HG02798 (cell line): Measurements from ENCODE around the gene ABHD2.

Experiments used
- ATAC-seq: cut with Tn5 transposase; IDR thresholded peaks from one replicate; pipeline ENCODE4 v1.9.1; 2021; ENCODE audit warnings: mild to moderate bottlenecking; ENCODE audit not compliant: unreplicated experiment, poor library complexity

Gene ABHD2

DNA sequence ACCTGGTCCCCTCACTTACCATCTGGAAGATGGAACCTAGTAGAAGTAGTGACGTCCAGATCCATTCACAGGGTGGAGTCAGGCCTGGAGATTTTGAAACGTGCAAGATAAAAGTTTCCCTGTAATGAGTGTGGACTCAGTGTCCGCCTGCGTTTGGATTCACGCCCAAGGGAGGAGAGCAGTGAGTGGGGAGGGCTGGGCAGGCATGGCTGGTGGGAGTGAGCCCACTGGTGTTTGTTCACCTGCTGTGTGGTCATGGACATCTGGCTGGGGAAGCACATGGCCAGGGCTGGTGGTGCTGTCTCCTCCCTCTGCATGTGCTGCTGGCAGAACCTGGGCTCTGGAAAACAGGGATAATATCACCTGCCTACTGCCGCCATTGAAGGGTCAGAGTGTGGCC is 96.1 kb downstream of the ABHD2 start:
- no peak for ATAC-seq

DNA sequence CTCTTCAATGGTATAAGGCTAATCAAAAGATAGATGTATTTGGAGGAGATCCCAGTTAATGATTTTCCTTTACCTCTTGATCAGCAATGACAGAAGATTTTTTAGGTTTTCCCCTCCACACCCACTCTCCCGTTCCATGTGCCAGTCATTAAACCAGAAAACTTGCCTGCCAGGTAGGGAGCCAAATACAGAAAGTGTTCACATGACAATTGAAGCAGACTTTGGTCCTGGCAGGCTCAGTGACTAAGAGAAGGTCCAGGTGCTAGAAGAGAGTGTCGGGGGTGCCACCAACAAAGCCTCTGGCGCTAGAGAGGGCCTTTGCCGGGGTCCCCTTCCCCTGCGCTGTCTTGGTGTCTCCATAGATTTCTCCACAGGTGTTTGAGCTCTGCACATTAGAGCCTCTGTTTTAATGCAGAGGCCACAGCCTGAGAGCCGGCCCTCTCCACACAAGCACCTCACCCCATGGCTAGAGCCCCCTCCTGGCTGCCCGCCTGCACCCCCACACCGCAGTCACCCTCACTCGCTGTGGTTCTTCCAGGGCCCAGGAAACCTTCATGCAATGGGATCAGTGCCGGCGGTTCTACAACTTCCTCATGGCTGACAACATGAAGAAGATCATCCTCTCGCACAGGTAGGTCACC is 96.8 kb downstream of the ABHD2 start:
- no peak for ATAC-seq

DNA sequence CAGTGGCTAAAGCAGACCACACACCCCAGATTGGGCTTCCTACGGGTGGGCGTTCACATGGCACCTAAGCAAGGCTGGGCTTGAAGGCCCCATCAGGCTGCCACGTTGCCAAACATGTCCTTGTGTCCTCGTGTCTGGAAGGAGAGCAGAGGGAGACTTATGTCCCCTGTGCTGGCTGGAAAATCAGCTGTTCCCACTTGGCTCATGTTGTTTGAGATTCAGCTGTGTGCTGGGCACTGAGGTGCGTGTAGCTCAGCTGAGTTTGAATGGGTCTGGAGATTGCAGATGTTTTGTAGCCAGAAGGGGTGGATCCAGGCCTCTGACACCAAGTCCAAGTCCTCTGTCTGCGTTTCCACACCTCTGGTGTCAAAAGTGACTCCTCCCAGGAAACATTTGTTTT is 98.5 kb downstream of the ABHD2 start:
- no peak for ATAC-seq

DNA sequence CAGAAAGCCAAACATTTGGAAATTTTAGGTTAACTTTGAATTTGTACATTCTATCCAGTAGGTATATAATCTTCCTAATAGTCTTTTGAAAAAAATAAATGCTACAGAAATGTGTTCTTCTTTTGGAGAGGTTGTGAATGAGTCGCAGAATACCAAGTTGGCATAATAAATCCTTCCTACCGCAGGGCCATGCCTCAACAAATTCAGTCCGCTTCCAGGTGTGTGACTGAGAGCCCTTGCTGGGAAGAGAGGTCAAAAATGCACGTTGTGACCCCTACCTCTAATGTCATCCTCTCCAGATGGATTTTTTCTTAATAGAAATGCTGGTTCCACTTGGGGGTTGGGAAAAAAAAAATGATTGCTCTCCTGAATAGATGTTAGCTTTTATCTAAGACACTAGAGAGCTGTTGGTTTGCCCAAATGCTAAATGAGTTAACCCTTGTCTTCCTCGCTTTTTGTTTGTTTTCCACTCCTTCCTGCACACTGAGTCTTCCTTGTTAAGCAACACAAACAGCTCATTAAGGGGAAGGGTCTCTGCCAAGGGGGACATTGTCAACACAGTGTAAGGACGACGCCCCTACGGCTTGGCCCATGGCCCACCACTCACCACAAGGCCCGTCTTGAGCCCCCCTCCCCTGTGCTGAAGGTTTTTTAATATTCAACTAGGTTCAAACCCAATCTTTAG is 99.2 kb downstream of the ABHD2 start:
- no peak for ATAC-seq

DNA sequence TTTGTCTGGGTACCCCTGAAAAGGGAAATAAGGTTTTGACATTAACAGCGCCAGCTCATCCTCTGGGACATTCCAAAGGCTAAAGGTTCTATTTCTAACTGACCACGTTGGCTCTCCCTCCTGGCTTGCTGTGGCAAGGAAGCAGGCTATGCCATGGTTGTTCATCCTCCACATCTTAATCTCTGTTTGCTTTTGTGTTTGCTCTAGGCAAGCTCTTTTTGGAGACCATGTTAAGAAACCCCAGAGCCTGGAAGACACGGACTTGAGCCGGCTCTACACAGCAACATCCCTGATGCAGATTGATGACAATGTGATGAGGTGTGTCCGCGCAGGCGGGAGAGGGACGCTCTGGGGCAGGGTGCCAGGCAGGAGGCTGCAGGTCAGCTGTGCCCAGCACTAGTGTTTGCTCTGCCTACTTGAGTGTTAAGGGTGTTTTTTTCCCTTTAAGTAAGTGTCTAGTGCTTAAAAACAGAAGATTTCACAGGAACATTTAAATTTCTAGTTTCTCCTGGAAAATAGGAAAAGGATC is 99.8 kb downstream of the ABHD2 start:
- ATAC-seq = no peak

DNA sequence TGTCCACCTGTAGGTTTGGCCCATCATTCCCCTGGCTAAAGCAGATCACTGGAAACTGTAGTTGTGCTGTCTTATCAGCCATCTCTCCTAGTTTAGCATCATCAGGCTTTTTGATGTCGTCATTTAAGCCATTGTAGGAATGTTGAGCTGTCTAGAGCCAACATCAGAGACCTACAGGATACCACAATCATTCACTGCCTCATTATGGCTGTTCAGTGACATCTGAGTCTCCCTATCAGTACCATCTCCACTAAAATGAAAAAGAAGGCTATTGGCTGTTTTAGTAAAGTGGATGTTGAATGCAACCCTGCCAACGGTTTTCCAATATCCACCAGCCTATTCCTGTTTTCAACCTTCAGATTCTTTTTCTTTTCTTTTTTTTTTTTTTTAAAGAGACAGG is 103.9 kb downstream of the ABHD2 start:
- no peak for ATAC-seq

DNA sequence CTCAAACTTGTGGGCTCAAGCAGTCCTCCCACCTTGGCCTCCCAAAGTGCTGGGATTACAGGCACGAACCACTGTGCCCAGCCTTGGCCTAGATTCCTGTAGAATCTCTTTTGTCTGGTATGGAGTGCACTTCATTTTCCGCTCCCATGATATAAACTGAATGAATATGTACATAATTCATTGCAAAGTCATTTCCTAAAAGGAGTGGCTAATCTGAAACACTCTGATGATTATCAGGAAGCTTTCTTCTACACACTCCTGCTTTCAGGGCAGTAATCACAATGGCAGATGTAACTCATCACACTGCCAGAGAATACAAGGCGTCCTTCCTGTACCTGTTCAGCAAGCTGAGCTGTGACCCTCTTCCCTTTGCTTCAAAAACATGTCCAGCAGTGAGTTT is 104.5 kb downstream of the ABHD2 start:
- ATAC-seq = no peak

DNA sequence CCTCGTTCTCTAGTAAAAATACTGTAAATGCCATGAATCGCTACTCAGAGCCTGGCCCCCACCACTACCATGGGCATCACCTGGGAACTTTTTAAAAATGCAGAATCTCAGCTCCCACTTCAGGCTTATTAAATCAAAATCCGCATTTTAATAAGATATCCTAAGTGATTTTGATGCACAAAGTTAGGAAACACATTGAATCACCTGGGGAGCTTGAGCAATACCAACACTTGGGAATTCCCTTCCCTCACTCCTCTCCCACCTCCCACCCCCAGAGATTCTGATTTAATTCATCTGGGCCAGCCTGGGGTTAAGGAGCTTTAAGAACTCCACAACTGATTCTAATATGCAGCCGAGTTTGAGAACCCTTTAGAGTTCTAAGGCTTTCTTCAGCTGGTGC is 106.4 kb downstream of the ABHD2 start:
- no peak for ATAC-seq

DNA sequence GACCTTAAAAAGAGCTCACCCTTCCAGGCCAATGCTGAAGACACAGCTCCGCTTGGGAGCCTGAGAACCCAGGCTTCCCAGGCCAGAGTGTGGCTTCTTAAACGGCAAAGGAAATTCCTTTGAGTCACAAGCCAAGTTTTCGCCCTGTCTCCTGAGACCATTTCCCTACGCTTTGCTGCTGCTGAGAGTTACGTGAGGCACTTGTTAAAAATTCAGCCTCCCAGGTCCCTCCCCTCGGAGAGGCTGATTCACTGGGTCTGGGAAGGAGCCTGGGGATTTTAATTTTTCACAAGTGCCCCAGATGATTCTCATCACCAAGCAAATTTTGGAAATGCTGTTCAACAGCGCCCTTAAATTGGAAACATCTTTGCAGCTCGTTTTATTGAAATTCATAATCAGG is 107.6 kb downstream of the ABHD2 start:
- no peak for ATAC-seq

DNA sequence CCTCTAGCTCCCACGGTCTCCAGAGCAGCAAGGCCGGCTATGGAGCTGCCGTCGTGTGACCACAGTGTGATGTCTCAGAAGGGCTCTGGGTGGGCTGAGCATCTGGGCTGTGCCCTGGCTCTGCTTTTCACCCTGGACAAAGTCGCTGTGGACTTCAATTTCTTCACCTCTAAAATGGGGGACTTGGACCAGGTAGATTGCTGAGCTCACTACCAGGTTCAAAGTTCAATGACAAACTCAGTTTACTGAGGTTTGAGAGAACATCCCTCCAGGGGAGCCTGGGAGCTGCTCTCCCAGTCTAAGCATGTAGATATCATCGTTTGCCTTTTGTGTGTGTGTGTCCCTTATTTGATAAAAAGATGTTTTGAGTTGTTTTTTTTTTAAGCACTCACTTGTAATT is 108.0 kb downstream of the ABHD2 start:
- ATAC-seq = no peak

DNA sequence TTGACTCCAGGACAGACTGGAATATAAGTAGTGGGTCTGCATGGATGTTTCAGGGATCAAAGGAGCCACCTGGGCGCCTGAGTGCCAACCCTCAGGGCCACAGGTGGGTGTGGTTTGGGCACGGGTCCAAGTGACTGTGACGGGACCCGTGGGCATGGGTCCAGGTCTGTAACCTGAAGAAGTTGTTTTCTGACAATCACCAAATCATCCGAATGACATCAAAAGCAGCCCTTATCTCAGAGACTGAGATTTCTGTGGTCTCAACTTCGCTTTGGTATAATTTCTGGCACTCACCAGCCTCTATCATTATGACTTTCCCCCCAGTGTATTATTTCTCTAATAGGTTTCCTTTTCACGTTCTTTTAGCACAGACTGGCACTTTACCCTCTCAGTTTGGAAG is 108.7 kb downstream of the ABHD2 start:
- ATAC-seq = no peak

DNA sequence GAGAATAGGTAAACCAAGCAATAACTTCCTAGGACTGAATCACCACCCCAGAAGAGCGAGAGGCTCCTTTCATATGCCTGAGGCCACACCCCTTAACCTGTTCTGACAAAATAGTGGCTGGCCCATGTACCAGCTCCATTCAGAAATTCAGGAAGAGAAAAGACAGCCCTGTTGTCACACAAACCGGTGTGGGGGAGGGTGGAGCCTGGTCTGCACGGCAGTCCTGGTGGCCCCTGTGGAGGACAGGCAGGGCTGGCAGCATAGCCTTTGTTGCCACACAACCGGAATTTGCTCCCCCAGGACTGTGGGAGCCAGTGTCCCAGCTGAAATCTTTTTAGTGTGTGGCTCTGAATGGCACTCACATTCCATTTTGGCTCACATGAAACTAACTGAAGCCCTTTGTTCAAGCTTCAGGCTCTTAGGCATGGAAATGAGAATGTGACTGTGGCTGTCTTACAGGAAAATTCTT is 109.3 kb downstream of the ABHD2 start:
- ATAC-seq = no peak

DNA sequence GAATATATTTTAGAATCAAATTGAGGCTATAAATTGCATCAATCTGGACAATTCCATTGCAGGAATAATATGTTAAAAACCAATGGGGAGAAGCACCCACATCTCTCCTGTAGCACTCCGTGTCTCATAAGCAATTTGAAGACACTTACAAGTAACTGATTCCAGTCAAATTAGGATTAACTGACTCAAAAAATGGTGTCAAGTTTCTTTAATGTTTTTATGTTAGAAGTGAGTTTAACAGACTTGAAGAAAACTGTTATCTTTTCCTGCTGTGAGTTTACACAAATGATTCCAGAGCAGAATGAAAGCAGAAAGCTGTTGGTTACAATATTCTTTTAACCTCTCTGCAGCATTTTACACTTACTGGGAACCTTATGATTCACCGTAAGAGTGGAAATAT is 109.9 kb downstream of the ABHD2 start:
- no peak for ATAC-seq

DNA sequence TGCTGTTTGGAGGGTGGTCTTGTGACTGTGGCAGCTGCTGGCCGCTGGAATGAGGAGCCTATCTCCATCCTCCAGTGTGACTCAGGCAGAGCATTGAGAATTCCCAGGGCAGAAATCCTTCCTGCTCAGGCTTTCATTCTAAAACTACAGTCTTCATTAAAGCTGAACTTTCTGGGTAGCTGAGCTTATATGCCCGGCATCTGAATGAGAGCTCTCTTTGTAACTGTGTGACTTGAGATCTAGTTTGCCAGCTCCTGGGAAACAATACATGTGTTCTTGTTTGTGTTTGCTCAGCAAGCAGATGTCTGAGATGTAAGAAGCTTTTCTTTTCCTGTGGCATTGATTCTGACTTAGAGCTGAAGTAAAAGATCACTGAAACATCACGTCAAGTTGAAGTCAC is 110.7 kb downstream of the ABHD2 start:
- ATAC-seq = no peak

DNA sequence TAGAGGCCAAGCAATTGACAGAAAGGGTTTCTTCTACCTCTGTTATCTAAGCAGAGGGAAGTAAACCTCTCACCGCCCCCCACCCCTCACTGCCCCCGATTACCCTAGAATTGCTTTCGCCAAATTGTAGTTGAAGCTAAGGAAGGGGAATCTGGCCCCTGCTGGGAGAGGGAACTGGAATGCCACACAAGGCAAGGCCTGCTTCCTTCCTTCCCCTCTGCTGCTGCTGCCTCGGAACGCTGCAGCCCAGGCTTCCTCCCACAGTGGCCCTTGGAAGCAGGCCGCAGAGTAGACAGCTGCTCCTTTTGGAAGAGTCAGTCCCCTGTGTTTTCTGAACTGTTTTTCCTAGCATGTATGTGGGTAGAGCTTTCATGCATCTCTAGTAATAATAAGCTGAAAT is 111.5 kb downstream of the ABHD2 start:
- no peak for ATAC-seq

DNA sequence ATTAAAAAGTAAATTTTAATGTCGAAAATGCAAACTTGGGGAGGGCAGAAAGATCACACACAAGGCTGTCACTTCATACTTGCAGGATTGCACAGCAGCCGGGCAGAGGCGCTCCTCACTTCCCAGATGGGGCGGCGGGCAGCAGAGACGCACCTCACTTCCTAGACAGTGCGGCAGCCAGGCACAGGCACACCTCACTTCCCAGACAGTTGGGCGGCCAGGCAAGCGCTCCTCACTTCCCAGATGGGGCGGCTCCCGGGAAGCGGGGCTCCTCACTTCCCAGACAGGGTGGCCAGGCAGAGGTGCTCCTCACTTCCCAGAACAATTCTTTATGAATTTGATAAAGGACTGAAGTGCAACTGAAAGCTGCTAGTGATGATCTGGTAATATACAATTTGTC is 111.9 kb downstream of the ABHD2 start:
- no peak for ATAC-seq

DNA sequence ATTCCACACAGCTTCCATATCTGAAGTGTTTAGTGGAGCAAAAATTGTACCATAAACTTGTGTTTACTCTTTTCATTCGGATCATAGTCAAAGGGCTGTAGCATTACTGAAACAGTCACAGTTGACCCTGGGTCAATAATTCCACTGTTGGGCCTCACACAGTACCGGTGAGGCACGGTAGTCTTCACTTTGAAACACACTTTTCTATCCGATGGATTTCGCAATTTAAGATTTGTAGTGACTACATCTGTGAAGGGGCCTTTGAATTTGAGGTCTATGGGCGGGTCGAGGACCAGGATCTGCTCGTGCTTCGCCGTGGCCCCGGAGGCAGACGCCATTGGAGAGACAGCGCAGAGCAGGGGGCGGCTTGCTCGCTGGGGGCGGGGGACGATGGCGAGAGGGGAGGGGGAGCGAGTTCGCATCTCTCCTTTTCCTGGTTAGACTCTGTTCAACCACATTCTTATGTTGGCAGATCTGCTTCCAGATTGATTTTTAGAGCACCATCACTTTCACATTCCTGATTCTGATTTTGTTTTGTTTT is 113.3 kb downstream of the ABHD2 start:
- no peak for ATAC-seq

DNA sequence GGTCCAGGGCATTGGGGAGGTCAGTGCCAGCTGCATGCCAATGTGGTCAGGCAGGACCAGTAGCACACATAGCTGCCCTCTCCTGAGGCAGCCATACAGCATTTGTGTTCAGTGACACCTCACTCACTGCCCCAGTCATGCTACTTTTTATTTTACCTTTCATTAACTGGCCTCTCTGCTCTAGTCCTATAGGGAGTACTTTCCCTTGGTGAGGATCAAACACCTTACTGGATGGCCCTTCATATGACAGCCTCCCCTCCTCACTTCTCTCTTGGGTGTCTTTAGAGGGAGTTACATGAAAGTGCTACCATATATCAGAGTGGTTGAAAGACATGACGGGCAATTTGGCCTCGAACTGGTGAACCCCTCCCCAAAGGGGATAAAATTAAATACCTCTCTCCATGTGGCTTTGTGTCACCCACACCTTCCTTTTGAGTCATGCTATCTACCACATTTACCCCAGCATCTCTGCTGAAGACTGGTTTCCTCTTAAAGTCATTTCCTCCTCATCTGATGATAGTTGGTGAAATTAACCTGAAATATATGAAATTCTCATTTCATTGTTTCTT is 115.5 kb downstream of the ABHD2 start:
- ATAC-seq = no peak

DNA sequence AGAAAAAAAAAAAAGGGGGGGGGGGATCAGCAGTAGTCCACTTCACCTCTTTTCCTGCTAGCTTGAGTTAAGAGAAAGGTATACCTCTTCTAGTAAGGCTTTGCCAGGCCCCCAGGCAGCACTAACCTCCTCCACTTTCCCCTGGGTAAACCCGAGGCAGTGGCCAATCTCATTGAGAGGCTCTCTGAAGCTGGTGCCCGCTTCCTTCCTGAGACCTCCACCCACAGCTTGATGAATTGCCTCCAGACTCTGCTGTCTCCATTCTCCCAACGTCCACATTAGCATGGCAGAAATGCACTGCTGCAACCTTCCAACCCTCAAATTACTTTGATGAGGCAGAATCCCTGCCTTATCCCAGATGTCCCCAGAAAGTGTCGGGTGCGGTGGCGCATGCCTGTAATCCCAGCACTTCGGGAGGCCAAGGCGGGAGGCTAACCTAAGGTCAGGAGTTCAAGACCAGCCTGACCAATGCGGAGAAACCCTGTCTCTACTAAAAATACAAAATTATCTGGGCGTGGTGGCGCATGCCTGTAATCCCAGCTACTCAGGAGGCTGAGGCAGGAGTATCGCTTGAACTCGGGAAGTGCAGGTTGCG is 117.8 kb downstream of the ABHD2 start:
- no peak for ATAC-seq

DNA sequence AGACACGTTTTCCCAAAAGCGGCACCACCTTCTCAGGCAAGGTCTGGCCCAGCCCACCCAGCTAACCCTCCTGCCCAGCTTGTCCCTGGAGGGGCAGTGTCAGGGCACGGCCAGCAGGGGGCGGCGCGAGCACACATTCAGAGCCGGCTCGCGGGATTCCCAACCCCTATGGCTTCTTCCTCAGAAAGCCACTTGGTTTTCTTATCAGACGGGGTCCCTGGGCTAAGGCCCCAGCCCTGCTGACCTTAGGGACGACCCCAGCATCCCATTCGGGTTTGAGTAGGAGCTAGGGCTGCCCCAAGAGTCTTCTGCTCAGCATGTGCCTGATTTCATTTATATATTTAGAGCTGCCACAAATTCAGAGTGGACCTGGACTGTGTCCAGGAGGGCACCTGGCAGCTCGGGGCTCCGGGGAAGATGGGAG is 118.7 kb downstream of the ABHD2 start:
- peak; percentile 85 for ATAC-seq

DNA sequence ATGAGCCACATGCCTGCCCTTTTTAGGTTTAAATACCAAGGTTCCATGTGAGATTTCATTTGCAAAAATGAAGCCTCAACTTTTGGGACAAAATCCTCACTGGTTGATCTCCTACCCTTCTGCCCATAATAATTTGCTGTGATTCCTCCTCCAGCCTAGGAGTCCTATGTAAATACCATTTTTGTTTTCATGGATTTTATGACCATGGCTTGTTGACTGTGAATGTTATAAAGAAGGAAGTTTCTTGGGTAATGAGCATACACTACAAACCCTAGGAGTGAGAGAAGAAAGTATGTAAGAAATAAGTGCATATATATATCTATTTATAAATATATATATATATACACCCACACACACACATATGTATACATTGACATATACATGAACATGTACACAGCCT is 120.0 kb downstream of the ABHD2 start:
- ATAC-seq = no peak
